K562 (cell line): ENCODE results near the gene DNAJC1. TPM values are rescaled to one million over a fixed set of nuclear protein-coding genes. Genes with fewer than 3 reads are reported as not detected.
A peak's percentile ranks its signal among the peaks of the same experiment; 100 is the strongest.

Source experiments
- ATF7 ChIP-seq: fragments of 450-650 bp; IDR thresholded peaks from 2 replicates; pipeline ENCODE4 v1.7.1; 2014; ENCODE audit warnings: mild to moderate bottlenecking, moderate library complexity
- BMI1 ChIP-seq: fragments of 150-350 bp; IDR thresholded peaks from 2 replicates; pipeline ENCODE4 v1.6.1; 2014; ENCODE audit warnings: low read length
- CHD1 ChIP-seq: fragments of 200-600 bp; sonication (generic); IDR thresholded peaks from one replicate; pipeline ENCODE4 v1.6.1; 2012; ENCODE audit warnings: mild to moderate bottlenecking, moderate library complexity, low read length, inconsistent platforms
- ERF ChIP-seq: fragments of 450-650 bp; formaldehyde crosslinking; IDR thresholded peaks from 2 replicates; pipeline ENCODE4 v1.4.0; 2020; ENCODE audit warnings: mild to moderate bottlenecking, mixed read lengths
- HMG20A ChIP-seq: fragments of 450-650 bp; formaldehyde crosslinking; conservative IDR thresholded peaks from 2 replicates; pipeline ENCODE4 v1.4.0; 2020; ENCODE audit warnings: mild to moderate bottlenecking, mixed read lengths
- MTA3 ChIP-seq: fragments of 450-650 bp; formaldehyde crosslinking; IDR thresholded peaks from 2 replicates; pipeline ENCODE4 v1.6.1; 2017; ENCODE audit warnings: mild to moderate bottlenecking, borderline replicate concordance
- NONO ChIP-seq, 2 experiments: fragments of 200-400 bp in 1 of 2; fragments of 450-650 bp in 1 of 2; formaldehyde crosslinking in 1 of 2; IDR thresholded peaks; 2 replicates each; pipeline ENCODE4 v1.6.1; 2017; ENCODE audit warnings: low read depth in 2 of 2, mild to moderate bottlenecking in 2 of 2, moderate library complexity in 2 of 2, low read length in 1 of 2
- POLR2AphosphoS5 ChIP-seq: IDR thresholded peaks from 2 replicates; pipeline ENCODE4 v1.6.1; 2011; ENCODE audit warnings: mild to moderate bottlenecking, low read depth, low read length, moderate library complexity; ENCODE audit not compliant: control insufficient read depth, insufficient read depth
- SUPT5H ChIP-seq: fragments of 450-650 bp; IDR thresholded peaks from 2 replicates; pipeline ENCODE4 v1.6.1; 2016
- YY1 ChIP-seq, 3 experiments: IDR thresholded peaks; 2 replicates each; pipeline ENCODE4 v1.6.1; 2011; ENCODE audit warnings: low read length in 2 of 3, mild to moderate bottlenecking in 2 of 3, moderate library complexity in 2 of 3, borderline replicate concordance in 1 of 3, control low read depth in 1 of 3, low read depth in 1 of 3; ENCODE audit not compliant: insufficient read depth in 3 of 3, insufficient replicate concordance in 2 of 3, control insufficient read depth in 1 of 3, insufficient read length in 1 of 3; ENCODE audit errors: extremely low read depth in 1 of 3
- ZNF324 ChIP-seq: fragments of 250-450 bp; sonication (Bioruptor Pico); IDR thresholded peaks from 2 replicates; pipeline ENCODE4 v1.4.0; 2020; ENCODE audit warnings: mild to moderate bottlenecking
- polyA plus RNA-seq, 8 experiments: library from polyadenylated mRNA; depleted of rRNA in 4 of 8; stranded (reverse) in 5 of 8; unstranded in 3 of 8; fragments of >200 nt; fragmentation: Nextera tagmentation in 2 of 8; fragmentation: Illumina TruSeq in 1 of 8; extraction: Ambion mirVana in 2 of 8; extraction: Trizol in 1 of 8; gene quantifications; 2 replicates each; pipeline versions ENCODE4 v1.2.1 to v1.2.3, GENCODE V29; 2011 to 2014; ENCODE audit warnings: inconsistent platforms in 1 of 8, missing spikeins in 1 of 8
- total RNA-seq, 7 experiments: library from RNA; depleted of rRNA in 6 of 7; stranded (reverse); fragments of >200 nt in 6 of 7; fragmentation: Illumina TruSeq in 2 of 7; extraction: Trizol in 2 of 7; gene quantifications; 2 replicates each; pipeline versions ENCODE4 v1.2.1 to v1.2.3, GENCODE V29; 2011 to 2021; ENCODE audit warnings: low replicate concordance in 1 of 7
- TF ChIP-seq, protein P1 (sequence below), 2 experiments: fragments of 450-650 bp in 1 of 2; sonication (generic) in 1 of 2; formaldehyde crosslinking; conservative IDR thresholded peaks; 2 replicates each; pipeline versions ENCODE4 v1.4.0 to v1.8.1; 2020 to 2022; ENCODE audit warnings: mild to moderate bottlenecking in 1 of 2, missing genetic modification reagents in 1 of 2
- TF ChIP-seq, protein P2 (sequence below): fragments of 450-650 bp; IDR thresholded peaks from 2 replicates; pipeline ENCODE4 v1.6.1; 2014; ENCODE audit warnings: low read depth, mild to moderate bottlenecking, moderate library complexity, borderline replicate concordance
- TF ChIP-seq, protein P3 (sequence below): fragments of 450-650 bp; IDR thresholded peaks from one replicate; pipeline ENCODE4 v1.6.1; 2018; ENCODE audit warnings: mild to moderate bottlenecking, moderate library complexity; ENCODE audit not compliant: partially characterized antibody
- TF ChIP-seq, protein P4 (sequence below): fragments of 200-800 bp; sonication (Bioruptor generic); IDR thresholded peaks from 2 replicates; pipeline ENCODE4 v1.6.1; 2017; ENCODE audit warnings: missing genetic modification characterization, missing compliant biosample characterization
- TF ChIP-seq, protein P5 (sequence below): fragments of 450-650 bp; IDR thresholded peaks from 2 replicates; pipeline ENCODE4 v1.6.1; 2016; ENCODE audit warnings: borderline replicate concordance

DNAJC1 gene
- total and polyA plus RNA-seq, 9 of the 15 experiments (the other 6 are each of a cell fraction or from before 2014, with no cell fraction given), result 5.4 to 77.6 (median 40.3) TPM

DNA sequence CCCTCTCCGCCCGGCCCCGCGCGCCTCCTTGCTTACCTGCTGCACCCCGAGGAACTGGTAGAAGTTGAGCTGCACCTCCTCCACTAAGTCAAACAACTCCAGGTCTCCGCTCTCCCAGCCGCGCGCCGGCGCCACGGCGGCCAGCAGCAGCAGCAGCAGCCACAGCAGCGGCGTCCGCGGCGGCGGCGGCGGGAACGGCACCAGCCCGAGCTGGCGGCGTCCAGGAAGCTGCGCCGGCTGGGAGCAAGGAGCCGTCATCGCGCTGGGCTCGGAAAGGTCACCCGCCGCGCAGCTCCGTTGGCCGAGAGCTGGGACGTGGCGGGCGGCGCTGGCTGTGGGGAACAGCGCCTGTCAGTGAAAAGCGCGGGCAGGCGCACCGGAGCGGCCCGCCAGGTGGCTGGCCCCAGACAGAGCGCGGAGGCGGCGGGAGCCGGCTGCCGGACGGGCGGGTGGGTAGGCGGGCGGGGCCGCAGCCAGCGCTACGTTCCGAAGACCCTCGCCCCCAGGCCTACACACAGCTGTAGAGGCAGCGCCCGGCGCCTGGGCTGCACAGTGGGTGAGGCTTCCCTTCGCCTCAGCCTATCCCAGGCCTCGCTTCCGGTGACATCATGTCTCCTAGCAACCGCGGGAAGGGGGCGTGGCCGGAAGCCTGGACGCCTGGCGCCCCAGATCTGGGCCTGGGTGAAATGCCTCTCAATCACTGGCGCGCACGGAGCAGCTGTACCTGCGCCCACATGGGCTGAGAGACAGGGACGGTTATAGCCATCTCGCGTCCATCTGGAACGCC lies at the start of gene DNAJC1 (continued):
- TF ChIP-seq, protein P1, sequence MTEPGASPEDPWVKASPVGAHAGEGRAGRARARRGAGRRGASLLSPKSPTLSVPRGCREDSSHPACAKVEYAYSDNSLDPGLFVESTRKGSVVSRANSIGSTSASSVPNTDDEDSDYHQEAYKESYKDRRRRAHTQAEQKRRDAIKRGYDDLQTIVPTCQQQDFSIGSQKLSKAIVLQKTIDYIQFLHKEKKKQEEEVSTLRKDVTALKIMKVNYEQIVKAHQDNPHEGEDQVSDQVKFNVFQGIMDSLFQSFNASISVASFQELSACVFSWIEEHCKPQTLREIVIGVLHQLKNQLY (CRISPR knock-in tag; conservative IDR thresholded peaks at IDR 0.05), result 0 out of 4 replicates have a peak, but pooled peaks of 1 of the 2 experiments have one; percentile 72
- TF ChIP-seq, protein P2, sequence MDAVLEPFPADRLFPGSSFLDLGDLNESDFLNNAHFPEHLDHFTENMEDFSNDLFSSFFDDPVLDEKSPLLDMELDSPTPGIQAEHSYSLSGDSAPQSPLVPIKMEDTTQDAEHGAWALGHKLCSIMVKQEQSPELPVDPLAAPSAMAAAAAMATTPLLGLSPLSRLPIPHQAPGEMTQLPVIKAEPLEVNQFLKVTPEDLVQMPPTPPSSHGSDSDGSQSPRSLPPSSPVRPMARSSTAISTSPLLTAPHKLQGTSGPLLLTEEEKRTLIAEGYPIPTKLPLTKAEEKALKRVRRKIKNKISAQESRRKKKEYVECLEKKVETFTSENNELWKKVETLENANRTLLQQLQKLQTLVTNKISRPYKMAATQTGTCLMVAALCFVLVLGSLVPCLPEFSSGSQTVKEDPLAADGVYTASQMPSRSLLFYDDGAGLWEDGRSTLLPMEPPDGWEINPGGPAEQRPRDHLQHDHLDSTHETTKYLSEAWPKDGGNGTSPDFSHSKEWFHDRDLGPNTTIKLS, result peak; percentile 92
- peak; percentile 71 for TF ChIP-seq POLR2AphosphoS5
- peak; percentile 78; the same call in 1 of the 2 replicates for TF ChIP-seq MTA3
- no peak for TF ChIP-seq ZNF324
- TF ChIP-seq SUPT5H, result peak; percentile 60
- peak; percentile 5 to 16 (median 11) for TF ChIP-seq YY1 (IDR thresholded peaks at IDR 0.05; ENCODE audit: borderline replicate concordance in 1 of 3, control insufficient read depth in 1 of 3, extremely low read depth in 1 of 3, insufficient read depth in 3 of 3, insufficient read length in 1 of 3, insufficient replicate concordance in 2 of 3, low read depth in 1 of 3, low read length in 2 of 3)
- TF ChIP-seq, protein P3, sequence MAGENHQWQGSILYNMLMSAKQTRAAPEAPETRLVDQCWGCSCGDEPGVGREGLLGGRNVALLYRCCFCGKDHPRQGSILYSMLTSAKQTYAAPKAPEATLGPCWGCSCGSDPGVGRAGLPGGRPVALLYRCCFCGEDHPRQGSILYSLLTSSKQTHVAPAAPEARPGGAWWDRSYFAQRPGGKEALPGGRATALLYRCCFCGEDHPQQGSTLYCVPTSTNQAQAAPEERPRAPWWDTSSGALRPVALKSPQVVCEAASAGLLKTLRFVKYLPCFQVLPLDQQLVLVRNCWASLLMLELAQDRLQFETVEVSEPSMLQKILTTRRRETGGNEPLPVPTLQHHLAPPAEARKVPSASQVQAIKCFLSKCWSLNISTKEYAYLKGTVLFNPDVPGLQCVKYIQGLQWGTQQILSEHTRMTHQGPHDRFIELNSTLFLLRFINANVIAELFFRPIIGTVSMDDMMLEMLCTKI, result no peak
- TF ChIP-seq ERF (CRISPR knock-in tag), result no peak
- TF ChIP-seq NONO (IDR thresholded peaks at IDR 0.05; ENCODE audit: low read depth in 2 of 2, low read length in 1 of 2), result peak; percentile 61 to 82; a peak in 3 of 4 replicates
- peak; percentile 42 for TF ChIP-seq CHD1
- peak; percentile 77 for TF ChIP-seq BMI1
- TF ChIP-seq, protein P4, sequence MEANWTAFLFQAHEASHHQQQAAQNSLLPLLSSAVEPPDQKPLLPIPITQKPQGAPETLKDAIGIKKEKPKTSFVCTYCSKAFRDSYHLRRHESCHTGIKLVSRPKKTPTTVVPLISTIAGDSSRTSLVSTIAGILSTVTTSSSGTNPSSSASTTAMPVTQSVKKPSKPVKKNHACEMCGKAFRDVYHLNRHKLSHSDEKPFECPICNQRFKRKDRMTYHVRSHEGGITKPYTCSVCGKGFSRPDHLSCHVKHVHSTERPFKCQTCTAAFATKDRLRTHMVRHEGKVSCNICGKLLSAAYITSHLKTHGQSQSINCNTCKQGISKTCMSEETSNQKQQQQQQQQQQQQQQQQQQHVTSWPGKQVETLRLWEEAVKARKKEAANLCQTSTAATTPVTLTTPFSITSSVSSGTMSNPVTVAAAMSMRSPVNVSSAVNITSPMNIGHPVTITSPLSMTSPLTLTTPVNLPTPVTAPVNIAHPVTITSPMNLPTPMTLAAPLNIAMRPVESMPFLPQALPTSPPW (CRISPR knock-in tag), result peak; percentile 54
- TF ChIP-seq, protein P5, sequence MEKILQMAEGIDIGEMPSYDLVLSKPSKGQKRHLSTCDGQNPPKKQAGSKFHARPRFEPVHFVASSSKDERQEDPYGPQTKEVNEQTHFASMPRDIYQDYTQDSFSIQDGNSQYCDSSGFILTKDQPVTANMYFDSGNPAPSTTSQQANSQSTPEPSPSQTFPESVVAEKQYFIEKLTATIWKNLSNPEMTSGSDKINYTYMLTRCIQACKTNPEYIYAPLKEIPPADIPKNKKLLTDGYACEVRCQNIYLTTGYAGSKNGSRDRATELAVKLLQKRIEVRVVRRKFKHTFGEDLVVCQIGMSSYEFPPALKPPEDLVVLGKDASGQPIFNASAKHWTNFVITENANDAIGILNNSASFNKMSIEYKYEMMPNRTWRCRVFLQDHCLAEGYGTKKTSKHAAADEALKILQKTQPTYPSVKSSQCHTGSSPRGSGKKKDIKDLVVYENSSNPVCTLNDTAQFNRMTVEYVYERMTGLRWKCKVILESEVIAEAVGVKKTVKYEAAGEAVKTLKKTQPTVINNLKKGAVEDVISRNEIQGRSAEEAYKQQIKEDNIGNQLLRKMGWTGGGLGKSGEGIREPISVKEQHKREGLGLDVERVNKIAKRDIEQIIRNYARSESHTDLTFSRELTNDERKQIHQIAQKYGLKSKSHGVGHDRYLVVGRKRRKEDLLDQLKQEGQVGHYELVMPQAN, result peak; percentile 67; the same call in 1 of the 2 replicates
- peak; percentile 94 for TF ChIP-seq ATF7
- no peak for TF ChIP-seq HMG20A (CRISPR knock-in tag)
